K562 (cell line): ENCODE results near the gene AK4. TPM values are rescaled to one million over a fixed set of nuclear protein-coding genes. Genes with fewer than 3 reads are reported as not detected.

Source experiments
- FOXM1 ChIP-seq, 2 experiments: fragments of 450-650 bp in 1 of 2; sonication (generic) in 1 of 2; formaldehyde crosslinking in 1 of 2; IDR thresholded peaks; 2 replicates each; pipeline versions ENCODE4 v1.6.1 to v1.9.0; 2017 to 2022; ENCODE audit warnings: low read depth in 2 of 2, mild to moderate bottlenecking in 2 of 2, missing genetic modification reagents in 1 of 2, moderate library complexity in 1 of 2
- MEIS2 ChIP-seq: fragments of 450-650 bp; IDR thresholded peaks from 2 replicates; pipeline ENCODE4 v1.6.1; 2014; ENCODE audit warnings: mild to moderate bottlenecking; ENCODE audit not compliant: partially characterized antibody
- NR1H2 ChIP-seq: sonication (generic); formaldehyde crosslinking; IDR thresholded peaks from 2 replicates; pipeline ENCODE4 v1.4.0; 2020; ENCODE audit warnings: mild to moderate bottlenecking, missing genetic modification reagents
- PBX2 ChIP-seq, 2 experiments: IDR thresholded peaks in 1 of 2; conservative IDR thresholded peaks in 1 of 2; 2 replicates each; pipeline ENCODE4 v1.6.1; 2016; ENCODE audit warnings: low read depth in 2 of 2, mild to moderate bottlenecking in 1 of 2, missing compliant biosample characterization in 1 of 2, missing genetic modification characterization in 1 of 2, moderate library complexity in 1 of 2
- REST ChIP-seq, 2 experiments: fragments of 450-650 bp; formaldehyde crosslinking in 1 of 2; IDR thresholded peaks; 2 replicates each; pipeline versions ENCODE4 v1.4.0 to v1.6.1; 2014 to 2020; ENCODE audit warnings: mild to moderate bottlenecking in 2 of 2, borderline replicate concordance in 1 of 2, low read depth in 1 of 2
- polyA plus RNA-seq, 8 experiments: library from polyadenylated mRNA; depleted of rRNA in 4 of 8; stranded (reverse) in 5 of 8; unstranded in 3 of 8; fragments of >200 nt; fragmentation: Nextera tagmentation in 2 of 8; fragmentation: Illumina TruSeq in 1 of 8; extraction: Ambion mirVana in 2 of 8; extraction: Trizol in 1 of 8; gene quantifications; 2 replicates each; pipeline versions ENCODE4 v1.2.1 to v1.2.3, GENCODE V29; 2011 to 2014; ENCODE audit warnings: inconsistent platforms in 1 of 8, missing spikeins in 1 of 8
- total RNA-seq, 7 experiments: library from RNA; depleted of rRNA in 6 of 7; stranded (reverse); fragments of >200 nt in 6 of 7; fragmentation: Illumina TruSeq in 2 of 7; extraction: Trizol in 2 of 7; gene quantifications; 2 replicates each; pipeline versions ENCODE4 v1.2.1 to v1.2.3, GENCODE V29; 2011 to 2021; ENCODE audit warnings: low replicate concordance in 1 of 7
- TF ChIP-seq, protein P1 (sequence below): fragments of 250-450 bp; sonication (Bioruptor Pico); IDR thresholded peaks from 2 replicates; pipeline ENCODE4 v1.4.0; 2020

The AK4 gene
- total and polyA plus RNA-seq, 9 of the 15 experiments (the other 6 are each of a cell fraction or from before 2014, with no cell fraction given): 10.4 to 96.6 (median 21.5) TPM

DNA sequence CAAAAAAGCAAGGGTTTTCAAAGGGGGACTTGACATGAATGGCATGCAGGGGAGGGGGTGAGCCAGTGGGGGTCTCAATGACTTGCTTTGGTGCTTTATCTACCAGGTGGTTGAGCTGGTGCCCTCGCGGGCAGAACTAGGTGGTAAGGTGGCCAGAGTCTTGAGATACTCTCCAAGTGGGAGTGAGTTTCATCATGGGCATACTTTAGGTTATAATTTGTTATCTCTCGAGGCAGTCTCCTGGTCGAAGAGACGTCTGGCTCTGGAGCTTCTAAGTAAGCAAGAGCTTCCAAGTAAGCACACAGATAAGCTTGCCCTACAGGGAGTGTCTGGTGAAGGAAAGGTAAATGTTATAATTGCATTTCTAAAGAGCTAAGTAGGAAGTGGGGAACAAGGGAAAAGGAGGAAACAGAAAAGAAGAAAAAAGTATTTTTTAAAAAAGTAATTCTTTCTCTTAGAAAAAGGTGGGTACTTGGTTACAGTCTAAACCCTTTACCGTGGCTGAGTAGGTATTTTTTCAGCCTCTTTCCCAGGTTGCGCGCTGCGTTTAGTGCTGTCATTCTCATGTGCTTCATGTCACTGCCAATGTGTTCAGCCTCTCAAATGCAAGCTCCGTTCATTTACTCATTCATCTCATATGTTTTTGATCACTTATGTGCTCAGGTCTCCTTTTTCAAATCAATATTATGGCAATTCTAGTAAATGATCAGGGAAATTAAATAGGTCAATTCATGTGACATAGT is 129.8 kb downstream of the AK4 start (continued):
- peak; percentile 5; the same call in 1 of the 2 replicates for TF ChIP-seq REST (IDR thresholded peaks at IDR 0.05; ENCODE audit: borderline replicate concordance)
- TF ChIP-seq REST (CRISPR knock-in tag; IDR thresholded peaks at IDR 0.05; ENCODE audit: low read depth): no peak
- no peak for TF ChIP-seq NR1H2 (CRISPR knock-in tag)
- no peak for TF ChIP-seq PBX2 (CRISPR knock-in tag; IDR thresholded peaks at IDR 0.05; ENCODE audit: low read depth)
- 0 out of 2 replicates have a peak, but pooled peaks have one; percentile 6 for TF ChIP-seq PBX2 (tag; conservative IDR thresholded peaks at IDR 0.05; ENCODE audit: low read depth)
- peak; percentile 77 for TF ChIP-seq FOXM1 (IDR thresholded peaks at IDR 0.05; ENCODE audit: low read depth)
- TF ChIP-seq FOXM1 (CRISPR knock-in tag; IDR thresholded peaks at IDR 0.05; ENCODE audit: low read depth): no peak
- TF ChIP-seq, protein P1, sequence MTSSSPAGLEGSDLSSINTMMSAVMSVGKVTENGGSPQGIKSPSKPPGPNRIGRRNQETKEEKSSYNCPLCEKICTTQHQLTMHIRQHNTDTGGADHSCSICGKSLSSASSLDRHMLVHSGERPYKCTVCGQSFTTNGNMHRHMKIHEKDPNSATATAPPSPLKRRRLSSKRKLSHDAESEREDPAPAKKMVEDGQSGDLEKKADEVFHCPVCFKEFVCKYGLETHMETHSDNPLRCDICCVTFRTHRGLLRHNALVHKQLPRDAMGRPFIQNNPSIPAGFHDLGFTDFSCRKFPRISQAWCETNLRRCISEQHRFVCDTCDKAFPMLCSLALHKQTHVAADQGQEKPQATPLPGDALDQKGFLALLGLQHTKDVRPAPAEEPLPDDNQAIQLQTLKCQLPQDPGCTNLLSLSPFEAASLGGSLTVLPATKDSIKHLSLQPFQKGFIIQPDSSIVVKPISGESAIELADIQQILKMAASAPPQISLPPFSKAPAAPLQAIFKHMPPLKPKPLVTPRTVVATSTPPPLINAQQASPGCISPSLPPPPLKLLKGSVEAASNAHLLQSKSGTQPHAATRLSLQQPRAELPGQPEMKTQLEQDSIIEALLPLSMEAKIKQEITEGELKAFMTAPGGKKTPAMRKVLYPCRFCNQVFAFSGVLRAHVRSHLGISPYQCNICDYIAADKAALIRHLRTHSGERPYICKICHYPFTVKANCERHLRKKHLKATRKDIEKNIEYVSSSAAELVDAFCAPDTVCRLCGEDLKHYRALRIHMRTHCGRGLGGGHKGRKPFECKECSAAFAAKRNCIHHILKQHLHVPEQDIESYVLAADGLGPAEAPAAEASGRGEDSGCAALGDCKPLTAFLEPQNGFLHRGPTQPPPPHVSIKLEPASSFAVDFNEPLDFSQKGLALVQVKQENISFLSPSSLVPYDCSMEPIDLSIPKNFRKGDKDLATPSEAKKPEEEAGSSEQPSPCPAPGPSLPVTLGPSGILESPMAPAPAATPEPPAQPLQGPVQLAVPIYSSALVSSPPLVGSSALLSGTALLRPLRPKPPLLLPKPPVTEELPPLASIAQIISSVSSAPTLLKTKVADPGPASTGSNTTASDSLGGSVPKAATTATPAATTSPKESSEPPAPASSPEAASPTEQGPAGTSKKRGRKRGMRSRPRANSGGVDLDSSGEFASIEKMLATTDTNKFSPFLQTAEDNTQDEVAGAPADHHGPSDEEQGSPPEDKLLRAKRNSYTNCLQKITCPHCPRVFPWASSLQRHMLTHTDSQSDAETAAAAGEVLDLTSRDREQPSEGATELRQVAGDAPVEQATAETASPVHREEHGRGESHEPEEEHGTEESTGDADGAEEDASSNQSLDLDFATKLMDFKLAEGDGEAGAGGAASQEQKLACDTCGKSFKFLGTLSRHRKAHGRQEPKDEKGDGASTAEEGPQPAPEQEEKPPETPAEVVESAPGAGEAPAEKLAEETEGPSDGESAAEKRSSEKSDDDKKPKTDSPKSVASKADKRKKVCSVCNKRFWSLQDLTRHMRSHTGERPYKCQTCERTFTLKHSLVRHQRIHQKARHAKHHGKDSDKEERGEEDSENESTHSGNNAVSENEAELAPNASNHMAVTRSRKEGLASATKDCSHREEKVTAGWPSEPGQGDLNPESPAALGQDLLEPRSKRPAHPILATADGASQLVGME: 0 out of 2 replicates have a peak, but pooled peaks have one; percentile 8
- peak; percentile 42 for TF ChIP-seq MEIS2
